Measurements from ENCODE around the gene HSPA5.

DNA sequence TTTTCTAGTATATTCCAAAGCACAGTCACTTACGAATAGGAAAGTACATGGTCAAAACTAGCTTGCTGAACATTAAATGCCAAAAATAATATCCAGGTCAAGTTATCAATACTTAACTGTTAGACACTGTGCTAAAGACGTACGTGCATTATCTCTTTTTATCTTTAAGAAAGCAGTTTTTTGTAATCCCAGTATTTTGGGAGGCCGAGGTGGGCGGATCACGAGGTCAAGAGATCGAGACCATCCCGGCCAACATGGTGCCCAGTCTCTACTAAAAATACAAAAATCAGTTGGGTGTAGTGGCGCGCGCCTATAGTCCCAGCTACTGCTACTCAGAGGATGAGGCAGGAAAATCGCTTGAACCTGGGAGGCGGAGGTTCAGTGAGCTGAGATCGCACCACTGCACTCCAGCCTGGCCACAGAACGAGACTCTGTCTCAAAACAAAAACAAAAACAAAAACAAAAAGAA is 2.7 kb upstream of the HSPA5 start:
- no peak for TF ChIP-seq FOXM1 (IDR thresholded peaks at IDR 0.05; ENCODE audit: borderline replicate concordance)
- no peak for TF ChIP-seq SUZ12 (IDR thresholded peaks at IDR 0.05)
